ENCODE data around the gene MT1X.

DNA sequence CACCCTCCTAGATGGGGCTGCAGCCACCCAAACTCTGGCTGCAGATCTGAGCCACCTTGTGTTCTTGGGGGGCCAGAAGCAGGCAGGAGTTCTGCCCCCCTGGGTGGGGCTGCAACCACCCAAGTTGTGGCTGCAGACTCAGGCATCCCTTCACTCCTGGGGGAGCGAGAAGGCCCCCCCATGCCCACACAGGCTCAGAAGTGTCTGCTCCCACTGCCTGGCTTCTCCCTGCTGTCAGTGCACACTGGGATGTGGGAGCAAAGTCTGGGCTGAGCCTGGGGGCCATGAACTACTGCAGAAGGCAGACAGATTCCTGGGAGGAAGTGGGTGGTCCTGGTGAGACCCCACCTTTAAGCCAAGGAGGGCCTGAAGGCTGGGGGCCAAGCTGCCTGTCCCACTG lies 13.0 kb downstream of the MT1X start:
- TF ChIP-seq CTCF (IDR thresholded peaks at IDR 0.05; ENCODE audit: low read depth, low read length) (no peak), EZH2phosphoT487 (IDR thresholded peaks at IDR 0.05; ENCODE audit: low read depth) (no peak)
